Peyer's patch (tissue), 4 donors: ENCODE data around the gene SBF1.

Experiments
- POLR2A ChIP-seq, 2 donors: fragments of 450-650 bp; IDR thresholded peaks; one replicate each; pipeline ENCODE4 v1.5.1; 2017; ENCODE audit warnings: antibody characterized with exemption in 2 of 2, mild to moderate bottlenecking in 2 of 2, moderate library complexity in 2 of 2
- TF ChIP-seq, protein P1 (sequence below), 6 experiments: fragments of 450-650 bp in 4 of 6; fragments of 200-600 bp in 2 of 6; sonication (generic) in 1 of 6; IDR thresholded peaks; one replicate each; pipeline ENCODE4 v1.5.1; 2017 to 2019; ENCODE audit warnings: antibody characterized with exemption in 6 of 6, mild to moderate bottlenecking in 3 of 6, moderate library complexity in 1 of 6

DNA sequence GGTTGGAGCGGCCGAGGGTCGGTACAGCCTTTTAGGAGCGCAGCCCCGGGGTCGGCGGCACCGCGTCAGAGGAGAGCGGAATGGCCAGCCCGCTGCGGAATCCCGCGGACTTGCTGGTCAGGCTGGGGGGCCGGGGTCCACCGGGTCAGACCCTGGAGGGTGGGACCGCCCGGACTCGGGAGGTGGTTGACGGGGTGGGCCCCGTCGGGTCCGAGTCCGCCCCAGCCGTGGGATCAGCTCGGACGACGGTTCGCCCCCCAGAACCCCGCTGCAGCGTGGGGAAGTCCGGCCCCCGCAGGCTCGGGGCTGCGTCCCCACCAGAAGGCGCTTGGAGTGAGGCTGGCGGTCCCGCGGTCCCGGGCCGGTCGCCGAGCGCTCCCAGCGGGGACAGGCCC is 6.2 kb upstream of the SBF1 start:
- TF ChIP-seq POLR2A (IDR thresholded peaks at IDR 0.05): no peak
- TF ChIP-seq, protein P1, sequence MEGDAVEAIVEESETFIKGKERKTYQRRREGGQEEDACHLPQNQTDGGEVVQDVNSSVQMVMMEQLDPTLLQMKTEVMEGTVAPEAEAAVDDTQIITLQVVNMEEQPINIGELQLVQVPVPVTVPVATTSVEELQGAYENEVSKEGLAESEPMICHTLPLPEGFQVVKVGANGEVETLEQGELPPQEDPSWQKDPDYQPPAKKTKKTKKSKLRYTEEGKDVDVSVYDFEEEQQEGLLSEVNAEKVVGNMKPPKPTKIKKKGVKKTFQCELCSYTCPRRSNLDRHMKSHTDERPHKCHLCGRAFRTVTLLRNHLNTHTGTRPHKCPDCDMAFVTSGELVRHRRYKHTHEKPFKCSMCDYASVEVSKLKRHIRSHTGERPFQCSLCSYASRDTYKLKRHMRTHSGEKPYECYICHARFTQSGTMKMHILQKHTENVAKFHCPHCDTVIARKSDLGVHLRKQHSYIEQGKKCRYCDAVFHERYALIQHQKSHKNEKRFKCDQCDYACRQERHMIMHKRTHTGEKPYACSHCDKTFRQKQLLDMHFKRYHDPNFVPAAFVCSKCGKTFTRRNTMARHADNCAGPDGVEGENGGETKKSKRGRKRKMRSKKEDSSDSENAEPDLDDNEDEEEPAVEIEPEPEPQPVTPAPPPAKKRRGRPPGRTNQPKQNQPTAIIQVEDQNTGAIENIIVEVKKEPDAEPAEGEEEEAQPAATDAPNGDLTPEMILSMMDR (IDR thresholded peaks at IDR 0.05): no peak
